Measurements from ENCODE around the gene PAPOLA. TPM values are rescaled to one million over a fixed set of nuclear protein-coding genes. Genes with fewer than 3 reads are reported as not detected.

Gene PAPOLA
- total RNA-seq, 1 experiment from 2014 or later: 207 TPM

GRCh38 chr14:96581902-96582301, 79.7 kb downstream of the PAPOLA start:
- Mint-ChIP-seq H3K4me3 (ENCODE audit: unreplicated experiment) (no peak overlapping the region), H3K36me3 (ENCODE audit: insufficient read depth, unreplicated experiment) (no peaks in the 10 kb centered on the region), H3K4me1 (ENCODE audit: low read depth, unreplicated experiment) (no peaks in the 10 kb centered on the region), H3K27ac (ENCODE audit: unreplicated experiment) (no peak overlapping the region), H3K27me3 (ENCODE audit: insufficient read depth, unreplicated experiment) (peaks cover 7% of the 10 kb centered on the region), H3K9me3 (ENCODE audit: unreplicated experiment) (no peaks in the 10 kb centered on the region)
- Histone ChIP-seq H3K9me3 (no peaks in the 10 kb centered on the region), H3K36me3 (ENCODE audit: control insufficient read depth, insufficient read depth, low read length) (no peaks in the 10 kb centered on the region), H3K27me3 (replicated peaks; ENCODE audit: control insufficient read depth, insufficient read depth, low read length) (no peaks in the 10 kb centered on the region), H3K4me3 (ENCODE audit: low read depth, low read length) (no peak overlapping the region), H3K4me1 (no peaks in the 10 kb centered on the region)
- ChIA-PET CTCF (interaction anchor here (0.6 kb wide), 1 partner anchor 160 kb away, joined by 3 read pairs; no protein-coding TSS in a partner anchor), POLR2A (no interaction called here)
- BruUV-seq (replicated peaks): no TSS peak
- no peak for TF ChIP-seq CTCF (IDR thresholded peaks at IDR 0.05; ENCODE audit: insufficient read depth in 1 of 2, low read depth in 1 of 2, low read length in 1 of 2, severe bottlenecking in 1 of 2, unreplicated experiment in 1 of 2)
- no peak for DNase-seq
- intact Hi-C loops (cut with micrococcal nuclease; ENCODE audit: unreplicated experiment): no loop called here

GRCh38 chr14:96582411-96582961, 80.3 kb downstream of the PAPOLA start:
- POLR2A ChIA-PET: no interaction called here
- H3K9me3 Mint-ChIP-seq (ENCODE audit: unreplicated experiment): no peaks in the 10 kb centered on the region

GRCh38 chr14:96582995-96583394, 80.8 kb downstream of the PAPOLA start:
- no peaks in the 10 kb centered on the region for H3K9me3 Mint-ChIP-seq (ENCODE audit: unreplicated experiment)
- Histone ChIP-seq H3K36me3 (ENCODE audit: control insufficient read depth, insufficient read depth, low read length) (no peaks in the 10 kb centered on the region), H3K4me3 (ENCODE audit: low read depth, low read length) (no peak overlapping the region), H3K27me3 (replicated peaks; ENCODE audit: control insufficient read depth, insufficient read depth, low read length) (no peaks in the 10 kb centered on the region), H3K9me3 (no peaks in the 10 kb centered on the region), H3K4me1 (no peaks in the 10 kb centered on the region)
- no peak overlapping the region for H3K4me3 Mint-ChIP-seq (ENCODE audit: unreplicated experiment)
- POLR2A ChIA-PET: no interaction called here
- H3K27me3 Mint-ChIP-seq (ENCODE audit: insufficient read depth, unreplicated experiment): peaks cover 7% of the 10 kb centered on the region
- no peak overlapping the region for H3K27ac Mint-ChIP-seq (ENCODE audit: unreplicated experiment)
- intact Hi-C loops (cut with micrococcal nuclease; ENCODE audit: unreplicated experiment): no loop called here
- no peak for TF ChIP-seq CTCF (IDR thresholded peaks at IDR 0.05; ENCODE audit: insufficient read depth in 1 of 2, low read depth in 1 of 2, low read length in 1 of 2, severe bottlenecking in 1 of 2, unreplicated experiment in 1 of 2)
- H3K36me3 Mint-ChIP-seq (ENCODE audit: insufficient read depth, unreplicated experiment): no peaks in the 10 kb centered on the region
- H3K4me1 Mint-ChIP-seq (ENCODE audit: low read depth, unreplicated experiment): no peaks in the 10 kb centered on the region
- no peak for DNase-seq
- BruUV-seq (replicated peaks): no TSS peak
- CTCF ChIA-PET: interaction anchor here (0.8 to 1.6 kb wide), 2 partner anchors 16 to 270 kb away, joined by 3 to 9 read pairs; no protein-coding TSS in a partner anchor

More at GRCh38 chr14:96582411-96582961, 80.3 kb downstream of the PAPOLA start:
- Histone ChIP-seq H3K4me1 (no peaks in the 10 kb centered on the region), H3K27me3 (replicated peaks; ENCODE audit: control insufficient read depth, insufficient read depth, low read length) (no peaks in the 10 kb centered on the region), H3K36me3 (ENCODE audit: control insufficient read depth, insufficient read depth, low read length) (no peaks in the 10 kb centered on the region), H3K4me3 (ENCODE audit: low read depth, low read length) (no peak overlapping the region), H3K9me3 (no peaks in the 10 kb centered on the region)
- Mint-ChIP-seq H3K4me3 (ENCODE audit: unreplicated experiment) (no peak overlapping the region), H3K27ac (ENCODE audit: unreplicated experiment) (no peak overlapping the region), H3K27me3 (ENCODE audit: insufficient read depth, unreplicated experiment) (peaks cover 7% of the 10 kb centered on the region), H3K4me1 (ENCODE audit: low read depth, unreplicated experiment) (no peaks in the 10 kb centered on the region), H3K36me3 (ENCODE audit: insufficient read depth, unreplicated experiment) (no peaks in the 10 kb centered on the region)
- no peak for TF ChIP-seq CTCF (IDR thresholded peaks at IDR 0.05; ENCODE audit: insufficient read depth in 1 of 2, low read depth in 1 of 2, low read length in 1 of 2, severe bottlenecking in 1 of 2, unreplicated experiment in 1 of 2)
- intact Hi-C loops (cut with micrococcal nuclease; ENCODE audit: unreplicated experiment): no loop called here
- CTCF ChIA-PET: interaction anchor here (1.6 kb wide), 1 partner anchor 270 kb away, joined by 9 read pairs; no protein-coding TSS in a partner anchor
- no peak for DNase-seq
- BruUV-seq (replicated peaks): no TSS peak

Data from Caco-2 (cell line).